DMS153 (cell line): ENCODE measurements around the gene IFI27L1.
A peak's percentile ranks its signal among the peaks of the same experiment; 100 is the strongest.

Experiments
- DNase-seq: peaks from one replicate; lab custom pipeline; 2025; lab: John Stamatoyannopoulos, UW

Gene IFI27L1

DNA sequence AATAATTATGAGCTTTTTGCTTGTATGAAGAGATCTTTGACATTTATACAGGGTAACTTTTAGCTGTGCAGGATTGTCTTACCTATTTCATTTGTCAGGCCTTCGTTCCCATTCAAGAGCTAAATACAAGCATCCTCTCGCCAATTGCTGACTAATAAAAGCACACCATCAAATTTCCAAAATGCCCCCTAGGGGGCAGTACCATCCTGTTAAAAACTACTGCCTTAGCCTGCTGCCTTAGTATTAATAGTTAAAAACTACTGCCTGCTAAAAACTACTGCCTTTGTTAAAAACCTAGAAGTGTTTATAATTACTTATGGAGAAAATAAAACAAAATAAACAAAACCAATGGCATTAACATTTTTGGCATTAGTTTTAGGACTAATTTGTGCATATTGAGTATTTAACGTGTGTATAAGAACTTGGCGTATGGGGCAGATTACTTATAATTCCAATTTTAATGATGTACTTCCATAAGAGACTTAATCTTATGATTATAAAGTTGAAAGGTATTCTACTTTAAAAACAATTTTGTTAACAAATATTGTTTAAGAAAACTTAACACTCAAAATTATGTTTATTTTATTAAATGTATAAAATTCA is 51.3 kb downstream of the IFI27L1 start:
- DNase-seq: peak; percentile 49

DNA sequence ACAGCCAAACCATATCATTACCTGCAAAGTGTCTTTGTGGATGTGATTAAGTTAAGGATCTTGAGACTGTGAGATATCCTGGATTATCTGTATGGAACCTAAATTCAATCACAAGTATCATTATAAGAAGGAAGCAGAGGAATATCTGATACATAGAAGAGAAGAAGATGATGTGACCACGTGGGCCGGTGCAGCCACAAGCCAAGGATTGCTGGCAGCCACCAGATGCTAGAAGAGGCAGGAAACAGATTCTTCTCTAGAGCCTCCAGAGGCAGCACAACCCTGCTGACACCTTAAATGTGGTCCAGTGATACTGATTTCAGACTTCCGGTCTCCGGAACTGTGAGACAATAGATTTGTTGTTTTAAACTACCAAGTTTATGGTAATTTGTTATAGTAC is 54.4 kb downstream of the IFI27L1 start:
- no peak for DNase-seq

DNA sequence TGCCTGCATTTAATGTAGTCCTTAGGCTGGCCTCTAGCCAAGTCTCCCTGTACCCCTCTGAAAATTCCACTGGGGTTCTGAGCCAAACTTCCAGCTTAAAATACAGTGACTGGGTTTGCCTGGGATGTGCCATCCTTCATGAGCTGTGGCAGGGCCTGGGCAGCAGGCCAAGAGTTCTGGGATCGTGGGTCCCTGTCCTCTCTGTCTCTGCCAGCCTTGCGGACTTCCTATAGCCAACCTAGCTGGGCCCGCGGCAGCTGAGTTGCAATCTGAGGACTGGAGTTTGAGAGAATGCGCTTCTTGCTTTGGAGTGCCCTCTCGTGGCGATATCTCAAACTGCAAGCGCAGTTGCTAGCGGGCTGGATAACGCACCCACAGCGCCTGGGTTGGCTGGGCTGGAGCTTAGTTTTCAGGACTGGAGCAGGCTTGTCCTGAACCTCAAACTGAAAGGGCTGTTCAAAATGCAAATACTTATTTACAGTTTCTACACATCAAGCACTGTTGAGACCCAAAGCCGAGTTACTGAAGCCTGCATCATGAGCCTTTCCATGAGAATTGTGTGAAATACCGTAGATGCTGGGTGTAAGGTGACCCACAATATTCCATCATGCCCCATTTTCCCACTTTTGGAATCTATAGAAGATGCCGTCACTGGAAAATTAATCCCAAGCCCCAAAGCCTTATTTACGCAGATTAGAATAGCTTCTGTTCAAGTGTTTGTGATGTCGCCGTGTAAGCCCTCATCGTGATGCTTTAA is 55.6 kb downstream of the IFI27L1 start:
- peak; percentile 82 for DNase-seq

DNA sequence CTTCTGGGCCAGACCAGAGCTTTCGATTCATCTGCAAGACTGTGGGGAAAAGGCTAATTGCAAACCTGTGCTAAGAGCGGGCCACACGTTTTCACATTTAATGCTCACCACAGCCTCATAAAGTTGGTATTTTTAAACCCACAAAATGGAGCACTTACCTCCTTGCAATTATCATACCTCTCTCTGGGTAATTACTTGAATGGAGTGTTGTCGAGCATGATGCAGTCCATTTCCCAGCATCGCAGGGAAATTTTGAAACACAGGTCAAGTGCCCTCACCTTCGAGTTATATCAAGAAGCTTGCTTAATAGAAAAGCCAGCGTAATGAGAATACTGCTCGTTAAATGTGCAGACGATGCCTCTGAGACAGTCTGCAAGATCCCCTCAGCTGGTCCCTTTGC is 57.1 kb downstream of the IFI27L1 start:
- DNase-seq: no peak

DNA sequence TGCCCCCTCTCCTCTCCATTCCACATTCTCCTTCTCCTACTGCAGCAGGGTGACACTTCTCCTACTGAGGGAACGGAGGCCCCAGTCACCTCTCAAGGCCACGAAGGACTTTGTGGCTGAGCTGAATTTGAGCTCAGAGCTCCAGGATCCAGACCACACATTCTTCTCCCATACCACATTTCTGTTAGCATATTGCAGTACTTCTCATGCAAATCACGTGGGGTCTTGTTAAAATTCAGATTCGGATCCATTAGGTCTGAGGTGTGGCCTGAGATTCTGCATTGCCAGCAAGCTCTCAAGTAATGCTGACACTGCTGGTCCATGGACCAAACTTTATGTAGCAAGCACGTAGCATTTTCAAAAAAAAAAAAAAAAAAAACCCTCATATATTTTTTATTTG is 57.9 kb downstream of the IFI27L1 start:
- DNase-seq: no peak

DNA sequence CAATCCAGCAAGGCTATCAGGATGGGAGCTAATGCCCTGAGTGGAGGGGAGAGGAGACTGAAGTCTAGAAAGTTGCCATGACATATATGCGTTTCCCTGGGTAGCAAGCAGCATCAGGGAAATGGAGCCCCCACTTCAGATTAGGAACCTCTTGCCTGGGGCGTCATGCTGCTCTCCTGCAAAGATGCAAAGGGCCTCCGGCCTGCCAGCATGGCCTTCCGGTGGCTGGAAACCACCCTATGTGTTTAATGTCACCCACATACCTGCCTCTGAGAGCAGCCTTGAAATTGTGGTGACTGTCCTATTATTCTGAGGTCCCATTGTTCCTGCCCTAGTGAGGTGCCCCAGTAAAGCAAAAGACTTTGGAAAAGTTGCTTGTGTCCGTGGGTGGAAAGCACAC is 58.3 kb downstream of the IFI27L1 start:
- DNase-seq: no peak

DNA sequence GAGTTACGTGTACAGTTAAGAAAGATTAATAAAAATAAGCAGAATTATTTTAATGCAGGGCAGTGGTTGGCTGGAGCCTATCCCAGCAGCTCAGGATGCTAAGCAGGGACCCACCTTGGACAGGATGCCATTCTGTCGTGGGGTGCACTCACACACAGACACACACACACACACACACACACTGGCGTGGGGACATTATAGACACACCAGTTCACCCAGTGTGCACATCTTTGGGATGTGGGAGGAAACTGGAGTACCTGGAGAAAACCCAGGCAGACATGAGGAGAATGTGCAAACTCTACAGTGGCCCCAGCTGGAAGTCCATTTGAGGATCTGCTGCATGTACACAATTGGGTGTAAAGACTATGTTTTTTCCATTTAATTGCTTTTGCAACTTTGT is 61.1 kb downstream of the IFI27L1 start:
- DNase-seq: no peak

DNA sequence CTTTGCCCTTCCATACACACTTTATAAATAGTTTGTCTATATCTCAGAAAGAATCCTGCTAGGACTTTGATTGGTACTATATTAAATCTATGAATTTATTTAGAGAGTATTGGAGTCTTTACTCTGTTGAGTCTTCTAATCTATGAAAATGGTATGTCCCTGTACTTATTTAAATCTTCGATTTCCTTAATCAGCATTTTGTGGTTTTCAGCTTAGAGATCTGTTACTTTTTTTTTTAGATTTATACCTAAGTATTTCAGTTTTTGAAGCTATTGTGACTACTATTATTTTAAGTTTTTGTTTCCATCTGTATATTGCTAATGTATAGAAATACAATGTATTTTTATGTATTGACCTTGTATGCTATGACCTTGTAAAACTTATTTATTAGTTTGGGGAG is 61.7 kb downstream of the IFI27L1 start:
- no peak for DNase-seq

DNA sequence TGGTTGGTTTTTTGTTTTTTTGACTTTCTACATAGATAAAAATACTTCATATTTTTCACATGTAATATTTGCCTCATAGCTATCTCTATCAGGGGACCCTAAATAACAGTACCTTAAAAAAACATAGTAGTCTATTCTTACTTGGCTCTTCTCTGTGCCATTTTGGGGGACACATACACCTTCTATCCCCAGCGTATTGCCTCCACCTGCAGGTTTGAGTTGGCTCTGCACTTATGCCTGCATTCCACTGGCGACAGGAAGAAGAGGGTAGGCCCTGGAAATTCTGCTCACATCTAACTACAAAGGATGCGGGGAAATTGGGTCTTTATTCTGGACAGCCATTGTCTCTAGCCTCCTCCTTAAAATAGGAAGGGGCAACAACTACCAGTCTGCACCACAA is 62.1 kb downstream of the IFI27L1 start:
- DNase-seq: no peak

DNA sequence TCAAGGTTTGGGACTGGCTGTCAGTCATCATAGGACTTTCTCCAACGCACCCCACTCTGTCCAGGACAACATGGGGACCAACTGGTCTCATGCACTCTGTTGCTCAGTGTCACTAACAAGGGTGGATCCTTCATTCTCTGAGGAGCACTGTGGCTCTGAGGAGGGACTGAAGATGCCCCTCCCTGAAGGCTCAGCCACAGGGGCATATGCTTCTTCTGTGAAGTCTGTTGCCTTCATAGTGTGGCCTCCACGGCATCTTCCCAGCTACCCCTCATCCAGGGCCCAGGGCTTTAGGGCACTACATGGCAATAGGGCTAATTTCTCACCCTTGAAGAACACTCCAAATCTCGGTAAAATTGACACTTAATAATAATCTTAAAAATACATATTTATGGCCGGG is 62.6 kb downstream of the IFI27L1 start:
- DNase-seq: no peak

DNA sequence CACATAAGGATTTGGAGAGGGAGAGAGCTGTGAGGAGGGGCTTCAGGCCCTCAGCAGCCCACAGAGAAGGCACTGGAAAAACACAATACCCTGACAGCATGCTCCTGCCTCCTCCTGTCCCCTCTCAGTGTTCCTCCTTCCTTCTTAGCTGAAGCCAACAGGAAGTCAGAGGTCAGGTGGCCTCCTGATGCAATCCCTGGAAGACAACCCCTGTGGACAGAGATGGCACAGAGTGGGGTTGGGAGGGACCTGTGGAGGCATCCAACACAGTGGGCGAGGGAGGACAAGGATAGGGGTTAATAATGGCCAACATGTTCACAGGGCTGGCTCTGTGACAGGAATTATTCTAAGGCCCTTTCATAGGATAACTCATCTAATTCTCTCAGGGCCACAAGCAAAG is 63.7 kb downstream of the IFI27L1 start:
- DNase-seq: no peak

DNA sequence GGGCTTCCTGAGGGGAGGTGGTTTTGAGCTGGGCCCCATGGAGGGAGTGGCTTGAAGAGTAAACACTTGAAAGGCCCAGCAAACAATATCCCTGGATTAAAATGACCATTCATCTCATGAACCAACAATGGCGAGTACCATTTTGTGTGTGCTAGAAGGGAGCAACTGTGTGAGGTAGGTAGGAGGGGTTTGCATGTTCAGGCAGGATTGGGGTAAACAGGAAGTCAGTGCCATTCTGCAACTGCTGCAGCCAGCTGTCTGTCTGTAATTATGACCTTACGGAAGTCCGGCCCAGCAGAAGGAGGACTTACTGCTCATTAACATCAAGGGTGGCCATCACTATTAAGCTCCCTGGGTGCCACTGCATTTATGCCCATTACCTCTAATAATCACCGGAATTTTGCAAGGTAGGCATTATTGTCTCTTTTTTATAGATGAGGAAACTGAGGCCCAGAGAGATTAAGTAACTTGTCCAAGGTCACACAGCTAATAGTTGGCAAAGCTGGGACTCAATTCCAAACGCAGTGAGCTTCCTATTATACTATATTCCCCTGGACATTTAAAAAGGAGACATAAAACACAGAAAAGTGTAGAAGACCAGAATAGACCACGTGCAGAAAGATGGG is 64.9 kb downstream of the IFI27L1 start:
- DNase-seq: peak; percentile 86
